ENCODE measurements around the gene POSTN. TPM values are rescaled to one million over a fixed set of nuclear protein-coding genes. Genes with fewer than 3 reads are reported as not detected.

The POSTN gene
- total RNA-seq, 4 donors from 2014 or later, result 10.5 to 25.3 (median 20.0) TPM

DNA sequence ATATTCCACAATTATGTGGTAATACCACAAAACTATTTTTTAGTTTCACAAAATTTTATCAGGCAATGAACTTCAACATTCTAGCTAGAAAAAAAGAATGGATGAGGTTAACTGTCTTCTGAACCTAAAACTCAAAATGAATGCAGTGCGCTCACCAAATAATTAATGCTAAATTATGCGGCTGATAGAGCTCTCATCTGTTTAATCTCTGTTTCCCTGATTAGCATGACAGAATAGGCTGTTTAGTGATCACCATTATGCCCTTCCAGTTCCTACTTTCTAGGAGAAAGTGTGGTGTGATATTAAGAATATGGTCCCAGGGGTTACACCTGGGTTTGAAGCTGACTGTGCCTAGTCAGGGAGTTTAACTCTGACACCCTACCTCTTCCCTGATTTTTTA, 42.8 kb upstream of the POSTN start:
- no peaks in the 10 kb centered on the region for H3K9me3 ChIP-seq
- no peaks in the 10 kb centered on the region for H3K4me1 ChIP-seq
- in situ Hi-C loops (cut with MboI; ENCODE audit: low sequenced_read_pairs in 4 of 4) (no loop called here), intact Hi-C loops (cut with DNase I; ENCODE audit: low total_unique reads) (no loop called here)
- TF ChIP-seq POLR2A (IDR thresholded peaks at IDR 0.05), result no peak
- TF ChIP-seq, protein P1, sequence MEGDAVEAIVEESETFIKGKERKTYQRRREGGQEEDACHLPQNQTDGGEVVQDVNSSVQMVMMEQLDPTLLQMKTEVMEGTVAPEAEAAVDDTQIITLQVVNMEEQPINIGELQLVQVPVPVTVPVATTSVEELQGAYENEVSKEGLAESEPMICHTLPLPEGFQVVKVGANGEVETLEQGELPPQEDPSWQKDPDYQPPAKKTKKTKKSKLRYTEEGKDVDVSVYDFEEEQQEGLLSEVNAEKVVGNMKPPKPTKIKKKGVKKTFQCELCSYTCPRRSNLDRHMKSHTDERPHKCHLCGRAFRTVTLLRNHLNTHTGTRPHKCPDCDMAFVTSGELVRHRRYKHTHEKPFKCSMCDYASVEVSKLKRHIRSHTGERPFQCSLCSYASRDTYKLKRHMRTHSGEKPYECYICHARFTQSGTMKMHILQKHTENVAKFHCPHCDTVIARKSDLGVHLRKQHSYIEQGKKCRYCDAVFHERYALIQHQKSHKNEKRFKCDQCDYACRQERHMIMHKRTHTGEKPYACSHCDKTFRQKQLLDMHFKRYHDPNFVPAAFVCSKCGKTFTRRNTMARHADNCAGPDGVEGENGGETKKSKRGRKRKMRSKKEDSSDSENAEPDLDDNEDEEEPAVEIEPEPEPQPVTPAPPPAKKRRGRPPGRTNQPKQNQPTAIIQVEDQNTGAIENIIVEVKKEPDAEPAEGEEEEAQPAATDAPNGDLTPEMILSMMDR (IDR thresholded peaks at IDR 0.05 in 4 of 5, conservative IDR thresholded peaks at IDR 0.05 in 1 of 5), result no peak
- no peaks in the 10 kb centered on the region for H3K27me3 ChIP-seq
- DNase-seq (no peak), ATAC-seq (no peak)
- no peak overlapping the region for H3K4me3 ChIP-seq
- H3K36me3 ChIP-seq, result no peaks in the 10 kb centered on the region
- no peak overlapping the region for H3K27ac ChIP-seq

DNA sequence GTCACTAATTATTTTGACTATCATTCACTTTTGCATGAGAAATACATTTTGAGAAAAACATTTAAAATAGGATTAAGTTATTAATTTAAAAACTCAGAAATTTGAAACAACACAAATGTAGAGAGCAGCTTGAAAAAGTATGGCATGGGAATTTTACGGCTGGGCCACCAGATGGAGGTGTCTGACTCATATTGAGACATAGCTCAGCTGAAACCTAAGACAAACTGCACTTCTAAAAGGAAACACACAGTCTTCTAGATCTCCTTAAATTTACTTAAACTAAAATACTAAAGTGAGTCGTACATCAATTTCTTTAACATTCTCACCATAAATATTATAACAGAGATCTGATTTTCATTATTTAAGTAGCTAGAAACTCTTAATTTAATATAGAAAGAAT, 41.9 kb upstream of the POSTN start:
- in situ Hi-C loops (cut with MboI; ENCODE audit: low sequenced_read_pairs in 4 of 4) (no loop called here), intact Hi-C loops (cut with DNase I; ENCODE audit: low total_unique reads) (no loop called here)
- TF ChIP-seq, protein P1 (IDR thresholded peaks at IDR 0.05 in 4 of 5, conservative IDR thresholded peaks at IDR 0.05 in 1 of 5), result peak in 1 of 5 experiments; percentile 16
- no peak for TF ChIP-seq POLR2A (IDR thresholded peaks at IDR 0.05)
- Histone ChIP-seq H3K4me1 (no peaks in the 10 kb centered on the region), H3K36me3 (no peaks in the 10 kb centered on the region), H3K4me3 (no peak overlapping the region), H3K27ac (no peak overlapping the region), H3K27me3 (no peaks in the 10 kb centered on the region), H3K9me3 (no peaks in the 10 kb centered on the region)
- DNase-seq, result no peak
- ATAC-seq, result no peak

DNA sequence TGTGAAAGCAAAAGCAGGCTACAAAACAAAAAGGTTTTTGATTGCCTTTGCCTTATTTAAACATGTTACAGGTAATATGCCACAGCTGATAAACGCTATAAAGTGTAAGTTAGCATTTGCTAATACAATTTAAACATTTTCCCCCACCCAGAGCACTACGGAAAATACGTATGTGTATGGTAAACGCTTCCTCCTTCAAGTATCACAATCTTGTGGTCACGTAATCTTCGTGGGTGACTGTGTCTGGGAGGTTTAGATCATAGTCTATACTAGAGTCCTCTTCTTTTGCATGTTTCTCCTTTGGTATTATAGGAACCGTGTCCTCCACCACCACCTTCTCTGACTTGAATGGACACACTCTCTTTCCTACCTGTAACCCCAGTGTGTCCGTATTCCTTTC, 38.1 kb upstream of the POSTN start:
- Histone ChIP-seq H3K4me1 (no peaks in the 10 kb centered on the region), H3K27ac (no peak overlapping the region), H3K27me3 (no peaks in the 10 kb centered on the region), H3K9me3 (no peaks in the 10 kb centered on the region), H3K4me3 (no peak overlapping the region), H3K36me3 (no peaks in the 10 kb centered on the region)
- in situ Hi-C loops (cut with MboI; ENCODE audit: low sequenced_read_pairs in 4 of 4) (no loop called here), intact Hi-C loops (cut with DNase I; ENCODE audit: low total_unique reads) (no loop called here)
- ATAC-seq, result no peak
- TF ChIP-seq, protein P1 (IDR thresholded peaks at IDR 0.05 in 4 of 5, conservative IDR thresholded peaks at IDR 0.05 in 1 of 5), result no peak
- TF ChIP-seq POLR2A (IDR thresholded peaks at IDR 0.05), result no peak
- DNase-seq, result no peak

DNA sequence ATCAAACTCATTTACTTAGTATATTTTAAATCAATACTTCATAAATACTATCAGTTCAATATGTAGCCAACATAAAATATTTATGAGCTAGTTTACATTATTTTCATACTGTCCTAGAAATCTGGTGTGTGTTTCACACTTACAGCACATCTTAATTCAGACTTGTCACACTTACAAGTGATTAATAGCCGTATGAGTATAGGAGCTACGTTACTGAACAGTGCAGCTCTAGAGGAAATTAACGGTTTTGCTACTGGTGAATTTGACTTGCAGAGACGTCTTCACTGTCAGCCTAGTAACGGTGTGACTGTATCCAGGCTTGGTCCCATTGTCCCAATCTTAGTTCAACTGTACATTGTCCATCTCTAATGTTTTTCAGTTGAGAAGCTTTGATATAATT, 33.7 kb upstream of the POSTN start:
- DNase-seq, result no peak
- in situ Hi-C loops (cut with MboI; ENCODE audit: low sequenced_read_pairs in 4 of 4) (no loop called here), intact Hi-C loops (cut with DNase I; ENCODE audit: low total_unique reads) (no loop called here)
- no peaks in the 10 kb centered on the region for H3K27me3 ChIP-seq
- H3K9me3 ChIP-seq, result no peaks in the 10 kb centered on the region
- H3K36me3 ChIP-seq, result no peaks in the 10 kb centered on the region
- H3K4me1 ChIP-seq, result no peaks in the 10 kb centered on the region
- no peak overlapping the region for H3K27ac ChIP-seq
- no peak overlapping the region for H3K4me3 ChIP-seq
- no peak for ATAC-seq
- TF ChIP-seq, protein P1 (IDR thresholded peaks at IDR 0.05 in 4 of 5, conservative IDR thresholded peaks at IDR 0.05 in 1 of 5), result no peak
- TF ChIP-seq POLR2A (IDR thresholded peaks at IDR 0.05), result no peak

DNA sequence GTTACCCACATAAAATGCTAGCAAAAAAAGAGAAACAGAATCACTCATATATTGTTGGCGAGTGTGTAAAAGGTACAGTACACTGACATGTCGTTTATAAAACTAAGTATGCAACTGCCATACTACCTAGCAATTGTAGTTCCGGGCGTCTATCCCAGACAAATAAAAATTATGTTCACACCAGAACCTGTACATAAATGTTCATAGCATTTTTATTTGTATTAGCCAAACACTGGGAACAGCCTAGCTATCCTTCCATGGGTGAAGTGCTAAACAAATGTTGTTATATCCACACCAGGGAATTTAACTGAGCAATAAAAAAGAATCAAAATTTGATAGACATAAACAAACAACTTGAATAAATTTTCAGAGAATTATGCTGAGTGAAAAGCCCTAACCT, 28.9 kb upstream of the POSTN start:
- in situ Hi-C loops (cut with MboI; ENCODE audit: low sequenced_read_pairs in 4 of 4) (no loop called here), intact Hi-C loops (cut with DNase I; ENCODE audit: low total_unique reads) (no loop called here)
- no peaks in the 10 kb centered on the region for H3K4me1 ChIP-seq
- H3K9me3 ChIP-seq, result no peaks in the 10 kb centered on the region
- H3K36me3 ChIP-seq, result no peaks in the 10 kb centered on the region
- H3K4me3 ChIP-seq, result no peak overlapping the region
- no peak for TF ChIP-seq POLR2A (IDR thresholded peaks at IDR 0.05)
- TF ChIP-seq, protein P1 (IDR thresholded peaks at IDR 0.05 in 4 of 5, conservative IDR thresholded peaks at IDR 0.05 in 1 of 5), result no peak
- DNase-seq, result no peak
- no peak overlapping the region for H3K27ac ChIP-seq
- H3K27me3 ChIP-seq, result no peaks in the 10 kb centered on the region
- ATAC-seq, result no peak
